Measurements from ENCODE around the gene EFNA5.

The EFNA5 gene

GRCh38 chr5:107501965-107502675 is 168.6 kb downstream of the EFNA5 start:
- Histone ChIP-seq H3K4me3 (IDR thresholded peaks at IDR 0.05; ENCODE audit: insufficient read depth, low read depth, low read length) (no peak overlapping the region), H3K79me2 (ENCODE audit: insufficient read depth, low read depth) (no peaks in the 10 kb centered on the region), H3K4me2 (no peak overlapping the region), H2AFZ (ENCODE audit: low read depth) (no peak overlapping the region), H3K27me3 (ENCODE audit: insufficient read depth, low read depth) (no peaks in the 10 kb centered on the region), H3K9ac (no peak overlapping the region), H3K27ac (no peak overlapping the region), H4K20me1 (ENCODE audit: insufficient read depth) (no peaks in the 10 kb centered on the region), H3K4me1 (ENCODE audit: low read depth, poor library complexity, severe bottlenecking) (no peaks in the 10 kb centered on the region), H3K36me3 (ENCODE audit: insufficient read depth) (no peaks in the 10 kb centered on the region)
- TF ChIP-seq, protein P1, sequence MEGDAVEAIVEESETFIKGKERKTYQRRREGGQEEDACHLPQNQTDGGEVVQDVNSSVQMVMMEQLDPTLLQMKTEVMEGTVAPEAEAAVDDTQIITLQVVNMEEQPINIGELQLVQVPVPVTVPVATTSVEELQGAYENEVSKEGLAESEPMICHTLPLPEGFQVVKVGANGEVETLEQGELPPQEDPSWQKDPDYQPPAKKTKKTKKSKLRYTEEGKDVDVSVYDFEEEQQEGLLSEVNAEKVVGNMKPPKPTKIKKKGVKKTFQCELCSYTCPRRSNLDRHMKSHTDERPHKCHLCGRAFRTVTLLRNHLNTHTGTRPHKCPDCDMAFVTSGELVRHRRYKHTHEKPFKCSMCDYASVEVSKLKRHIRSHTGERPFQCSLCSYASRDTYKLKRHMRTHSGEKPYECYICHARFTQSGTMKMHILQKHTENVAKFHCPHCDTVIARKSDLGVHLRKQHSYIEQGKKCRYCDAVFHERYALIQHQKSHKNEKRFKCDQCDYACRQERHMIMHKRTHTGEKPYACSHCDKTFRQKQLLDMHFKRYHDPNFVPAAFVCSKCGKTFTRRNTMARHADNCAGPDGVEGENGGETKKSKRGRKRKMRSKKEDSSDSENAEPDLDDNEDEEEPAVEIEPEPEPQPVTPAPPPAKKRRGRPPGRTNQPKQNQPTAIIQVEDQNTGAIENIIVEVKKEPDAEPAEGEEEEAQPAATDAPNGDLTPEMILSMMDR (conservative IDR thresholded peaks at IDR 0.05; ENCODE audit: low read depth, low read length): no peak

DNA sequence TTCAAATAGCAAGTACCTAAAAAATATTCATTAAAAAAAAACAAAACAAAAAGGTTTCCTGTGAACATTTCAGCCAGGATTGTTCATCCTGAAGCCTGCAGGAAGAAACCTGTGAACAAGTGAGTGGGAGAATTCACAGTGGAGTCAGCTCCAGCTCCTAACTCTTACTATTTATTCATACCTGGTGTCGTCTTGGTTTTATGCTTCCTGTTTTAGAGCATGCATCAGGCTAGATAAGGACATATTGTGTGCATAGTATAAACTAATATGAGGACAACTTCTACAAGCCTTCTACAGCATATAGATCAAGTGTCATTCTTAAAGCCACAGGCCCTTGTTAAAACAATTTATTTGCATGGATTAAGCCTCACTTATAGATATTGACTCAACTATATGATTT is 169.9 kb downstream of the EFNA5 start:
- no peak overlapping the region for H3K4me2 ChIP-seq
- no peaks in the 10 kb centered on the region for H3K79me2 ChIP-seq (ENCODE audit: insufficient read depth, low read depth)
- no peak overlapping the region for H3K9ac ChIP-seq
- H2AFZ ChIP-seq (ENCODE audit: low read depth): no peak overlapping the region
- no peaks in the 10 kb centered on the region for H3K36me3 ChIP-seq (ENCODE audit: insufficient read depth)
- H3K27ac ChIP-seq: no peak overlapping the region
- H3K27me3 ChIP-seq (ENCODE audit: insufficient read depth, low read depth): no peaks in the 10 kb centered on the region
- TF ChIP-seq, protein P1 (conservative IDR thresholded peaks at IDR 0.05; ENCODE audit: low read depth, low read length): no peak
- H3K4me3 ChIP-seq (IDR thresholded peaks at IDR 0.05; ENCODE audit: insufficient read depth, low read depth, low read length): no peak overlapping the region
- no peaks in the 10 kb centered on the region for H4K20me1 ChIP-seq (ENCODE audit: insufficient read depth)
- H3K4me1 ChIP-seq (ENCODE audit: low read depth, poor library complexity, severe bottlenecking): no peaks in the 10 kb centered on the region

DNA sequence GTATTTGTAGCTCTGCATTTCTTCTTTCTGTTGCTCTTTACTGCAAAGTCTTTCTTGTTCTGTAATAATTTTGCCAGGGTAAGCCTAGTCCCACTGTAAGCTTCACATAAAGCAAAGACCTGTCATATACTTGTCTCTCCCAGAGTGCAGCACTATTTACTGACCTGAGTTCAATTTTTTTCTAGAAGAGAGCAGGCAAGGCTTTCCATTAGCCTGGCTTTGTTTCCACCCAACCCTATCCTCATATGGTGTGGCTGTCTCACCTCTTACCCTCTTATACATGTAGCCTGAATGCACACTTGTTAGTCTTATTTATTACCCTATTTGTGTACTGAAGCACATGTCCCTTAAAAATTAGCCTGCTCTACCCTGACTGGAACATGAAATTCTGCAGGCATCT is 170.4 kb downstream of the EFNA5 start:
- H3K79me2 ChIP-seq (ENCODE audit: insufficient read depth, low read depth): no peaks in the 10 kb centered on the region
- no peak overlapping the region for H3K27ac ChIP-seq

GRCh38 chr5:107499776-107500175 is 171.0 kb downstream of the EFNA5 start:
- Histone ChIP-seq H3K9ac (no peak overlapping the region), H3K27me3 (ENCODE audit: insufficient read depth, low read depth) (no peaks in the 10 kb centered on the region), H3K36me3 (ENCODE audit: insufficient read depth) (no peaks in the 10 kb centered on the region), H3K27ac (no peak overlapping the region), H2AFZ (ENCODE audit: low read depth) (no peak overlapping the region), H4K20me1 (ENCODE audit: insufficient read depth) (no peaks in the 10 kb centered on the region), H3K79me2 (ENCODE audit: insufficient read depth, low read depth) (no peaks in the 10 kb centered on the region), H3K4me1 (ENCODE audit: low read depth, poor library complexity, severe bottlenecking) (no peaks in the 10 kb centered on the region), H3K4me2 (no peak overlapping the region), H3K4me3 (IDR thresholded peaks at IDR 0.05; ENCODE audit: insufficient read depth, low read depth, low read length) (no peak overlapping the region)
- TF ChIP-seq, protein P1 (conservative IDR thresholded peaks at IDR 0.05; ENCODE audit: low read depth, low read length): no peak

More for the DNA sequence above, 170.4 kb downstream of the EFNA5 start:
- no peaks in the 10 kb centered on the region for H3K36me3 ChIP-seq (ENCODE audit: insufficient read depth)
- no peak overlapping the region for H3K4me2 ChIP-seq
- TF ChIP-seq, protein P1 (conservative IDR thresholded peaks at IDR 0.05; ENCODE audit: low read depth, low read length): no peak
- no peaks in the 10 kb centered on the region for H3K27me3 ChIP-seq (ENCODE audit: insufficient read depth, low read depth)
- no peaks in the 10 kb centered on the region for H4K20me1 ChIP-seq (ENCODE audit: insufficient read depth)
- no peak overlapping the region for H3K9ac ChIP-seq
- no peaks in the 10 kb centered on the region for H3K4me1 ChIP-seq (ENCODE audit: low read depth, poor library complexity, severe bottlenecking)
- no peak overlapping the region for H2AFZ ChIP-seq (ENCODE audit: low read depth)
- H3K4me3 ChIP-seq (IDR thresholded peaks at IDR 0.05; ENCODE audit: insufficient read depth, low read depth, low read length): no peak overlapping the region
